ENCODE data around the gene BCAS3.

BCAS3 gene

DNA sequence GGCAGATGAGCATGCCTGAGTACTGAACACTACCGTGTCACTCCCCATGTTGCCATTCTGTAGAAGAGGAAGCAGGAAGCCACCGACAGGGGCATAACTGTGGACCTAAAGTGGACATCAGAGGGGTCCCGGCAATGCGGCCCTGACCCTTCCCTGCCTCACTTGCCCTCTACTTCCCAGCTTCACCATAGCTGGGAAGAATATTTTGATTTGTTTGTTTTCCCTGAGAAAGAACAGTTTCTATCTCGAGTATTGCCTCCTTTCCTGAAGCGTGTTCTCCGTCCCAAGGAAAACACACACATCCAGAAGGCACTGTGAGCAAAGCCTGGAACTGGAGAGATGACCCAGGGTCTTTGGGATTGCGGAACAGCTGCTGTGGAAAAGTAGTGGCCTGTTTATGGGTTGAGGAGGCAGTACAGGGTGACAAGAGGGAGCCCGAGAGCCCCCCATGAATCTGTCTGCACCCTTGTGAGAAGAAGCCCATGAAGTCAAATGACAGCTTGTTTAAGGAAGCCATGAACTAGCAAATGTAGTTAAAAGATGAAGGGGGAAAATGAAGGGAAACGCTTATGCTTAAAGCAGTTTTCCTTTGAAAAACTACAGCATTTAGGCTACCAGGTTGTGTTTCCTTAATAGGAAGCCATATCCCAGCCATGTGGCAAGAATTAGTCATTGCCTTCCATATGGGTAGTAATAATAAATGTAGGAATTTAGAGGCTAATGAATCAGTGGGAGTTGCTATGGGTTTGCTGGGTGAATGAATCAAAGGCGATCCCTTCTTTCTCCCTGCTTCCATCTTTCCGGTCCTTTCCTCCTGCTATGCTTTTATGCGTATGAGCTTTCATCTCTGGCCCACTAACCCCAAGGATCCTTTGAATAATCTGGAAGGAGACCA is 632.0 kb downstream of the BCAS3 start:
- no peak for DNase-seq

DNA sequence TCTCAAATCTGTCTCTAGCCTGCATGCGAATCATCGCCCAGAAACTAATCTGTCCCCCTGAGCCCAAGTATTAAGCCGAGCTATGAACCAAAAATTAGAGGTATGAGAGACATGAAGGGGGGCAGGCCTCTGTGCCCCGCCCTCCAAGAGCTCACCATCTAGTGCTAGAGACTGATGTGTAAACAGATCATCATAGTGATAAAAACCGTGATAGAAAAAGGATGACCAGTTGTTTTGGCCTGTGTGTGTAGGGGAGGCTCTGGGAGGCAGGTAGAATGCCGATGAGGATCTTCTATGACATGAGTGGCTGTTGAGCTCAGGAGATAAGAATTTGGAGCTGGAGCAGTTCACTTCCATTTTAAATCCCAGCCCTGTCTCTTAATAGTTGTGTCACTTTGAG is 632.9 kb downstream of the BCAS3 start:
- DNase-seq: no peak

DNA sequence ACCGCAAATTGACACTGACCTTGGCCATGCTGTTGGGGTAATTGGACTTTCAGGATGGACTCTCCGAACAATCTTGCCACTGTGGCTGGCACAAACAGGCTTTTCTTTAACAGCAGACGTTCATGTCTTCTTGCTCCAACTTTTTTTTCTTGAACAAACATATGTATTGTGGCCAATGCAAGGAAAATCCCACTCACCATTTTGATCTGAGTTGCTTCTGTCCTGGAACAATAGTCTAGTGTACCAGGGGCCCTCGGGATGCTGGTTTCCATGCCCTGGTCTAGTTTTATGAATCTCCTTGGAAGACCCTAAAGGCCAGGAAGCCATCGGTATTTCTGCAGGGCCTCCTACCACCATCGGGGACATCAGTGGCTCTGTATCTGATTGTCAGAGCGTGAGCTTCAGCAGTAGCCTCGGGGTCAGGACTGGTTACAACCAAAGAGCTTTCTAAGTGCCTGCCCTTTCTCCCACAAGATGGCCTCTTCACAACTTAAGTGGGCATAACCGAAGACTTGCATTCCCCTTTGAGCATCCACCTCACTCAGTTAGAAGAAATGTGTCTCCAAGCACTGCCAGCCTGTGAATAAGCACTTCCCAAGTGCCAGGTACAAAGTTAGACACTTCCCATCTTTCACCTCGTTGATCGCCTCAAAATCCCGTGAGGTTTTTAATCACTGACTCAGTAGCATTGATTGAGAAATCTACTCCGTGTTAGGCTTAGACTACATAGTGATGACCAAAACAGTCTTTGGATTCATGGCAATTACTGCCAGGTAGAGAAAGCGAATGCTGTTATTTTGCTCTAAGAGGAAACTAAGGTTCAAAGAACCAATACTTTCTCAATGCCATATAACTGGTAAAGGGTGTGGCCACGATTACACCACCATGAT is 635.0 kb downstream of the BCAS3 start:
- no peak for DNase-seq

DNA sequence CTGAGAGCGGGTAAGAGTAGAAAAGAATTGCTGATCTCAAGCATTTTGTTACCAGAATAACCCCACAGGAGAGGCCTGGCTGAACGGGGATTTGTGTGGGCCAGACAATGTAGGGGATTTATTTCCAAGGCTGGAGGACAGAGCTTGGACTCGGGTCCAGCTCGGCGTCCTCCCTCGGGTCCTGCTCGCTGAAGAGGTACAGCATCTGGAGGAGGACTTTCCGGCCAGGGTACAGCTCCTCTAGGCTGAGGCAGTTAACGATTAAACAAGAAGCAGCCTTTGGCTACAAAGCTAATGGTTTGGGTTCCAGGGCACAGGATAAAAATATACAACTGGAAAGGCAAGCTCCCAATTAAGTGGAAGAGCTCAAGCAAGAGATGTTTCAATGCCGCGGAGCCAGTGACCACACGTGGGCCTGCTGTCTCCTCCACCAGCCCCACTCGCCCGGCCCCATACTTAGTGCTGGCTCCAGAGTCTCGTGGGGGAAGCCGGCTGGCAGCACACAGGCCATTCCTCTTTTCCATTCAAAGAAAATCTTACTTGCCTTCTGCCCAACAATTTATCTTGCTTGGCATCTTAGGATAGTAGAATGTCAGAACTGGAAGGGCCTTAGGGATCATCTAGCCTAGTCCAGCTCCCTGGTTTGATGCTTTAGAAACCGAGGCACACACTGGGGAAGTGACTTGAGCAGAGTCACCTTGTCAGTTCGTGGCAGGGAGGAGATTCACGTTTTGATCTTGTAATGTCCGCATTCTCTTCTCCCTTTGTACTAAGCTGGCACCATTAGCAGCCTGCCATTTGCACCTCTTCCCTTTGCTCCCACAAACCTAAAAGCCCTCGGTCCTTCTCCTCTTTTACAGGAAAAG is 636.0 kb downstream of the BCAS3 start:
- no peak for DNase-seq

DNA sequence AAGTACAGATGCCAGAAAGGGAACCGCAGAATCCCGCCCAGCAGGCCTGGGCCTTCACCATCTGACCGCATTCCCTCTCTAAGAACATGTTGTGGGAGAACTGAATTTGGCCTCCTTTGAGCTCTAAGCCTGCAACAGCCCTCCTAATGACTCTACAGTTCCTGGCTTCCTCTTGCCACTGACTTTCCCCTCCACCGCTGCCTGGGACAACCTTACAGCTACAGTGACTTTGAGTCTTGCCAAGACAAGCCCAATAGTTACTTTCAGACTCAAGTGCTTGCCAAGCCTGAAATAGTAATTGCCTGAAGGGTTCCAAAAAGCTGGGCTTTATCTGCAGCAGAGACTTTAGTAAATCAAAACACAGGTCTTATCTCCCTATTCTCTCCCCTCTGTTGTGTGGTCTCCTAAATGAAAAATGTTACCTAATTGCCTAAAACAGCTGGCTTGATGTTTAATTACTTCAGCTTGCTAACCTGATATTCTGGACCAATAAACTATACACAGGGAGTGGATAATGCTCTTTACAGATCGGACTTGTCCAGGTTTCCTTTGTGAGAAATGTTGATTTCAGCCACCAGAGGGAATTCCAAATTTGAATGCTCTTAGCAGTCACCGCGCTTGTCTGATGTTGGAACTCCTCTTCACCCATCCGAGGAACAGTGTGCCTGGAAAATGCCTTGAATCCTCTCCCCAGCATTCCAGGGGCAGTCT is 636.9 kb downstream of the BCAS3 start:
- DNase-seq: no peak

DNA sequence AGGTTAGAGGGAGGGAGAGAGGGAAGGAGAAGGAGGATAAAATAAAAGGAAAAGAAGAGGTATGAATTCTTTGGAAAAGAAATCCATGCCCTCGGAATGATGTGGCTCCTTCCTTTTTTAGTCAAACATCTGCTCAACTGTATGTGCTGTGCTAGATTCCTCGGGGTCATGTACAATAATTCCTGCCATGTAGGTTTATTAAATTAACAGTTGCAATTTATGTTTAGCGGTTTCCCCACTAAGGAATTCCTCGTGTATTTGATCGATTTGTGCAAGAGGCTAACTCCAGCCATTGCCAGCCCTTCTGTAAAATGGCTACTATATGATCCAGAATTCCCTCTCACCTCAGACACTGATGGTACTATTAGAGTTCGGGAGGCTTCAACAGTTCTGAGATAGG is 639.0 kb downstream of the BCAS3 start:
- DNase-seq: no peak

DNA sequence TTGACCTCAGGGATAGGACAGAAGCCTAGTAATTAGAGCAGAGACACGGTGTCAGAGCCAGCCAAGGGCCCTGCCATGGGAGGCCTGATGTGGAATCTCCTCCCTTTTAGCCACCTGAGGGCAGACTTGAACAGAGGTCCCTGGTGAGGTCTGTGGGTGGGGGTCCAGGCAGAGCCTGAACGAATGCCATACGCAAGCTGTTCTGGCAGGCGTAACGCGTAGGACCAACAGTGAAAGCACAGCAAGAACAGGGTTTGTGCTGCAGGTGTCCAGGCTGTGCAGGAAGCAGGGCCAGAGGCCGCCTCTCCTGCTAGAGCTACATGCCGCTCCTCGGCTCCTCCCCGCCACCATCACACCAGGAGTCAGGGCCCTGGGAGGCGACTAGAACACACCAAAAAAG is 640.1 kb downstream of the BCAS3 start:
- no peak for DNase-seq

DNA sequence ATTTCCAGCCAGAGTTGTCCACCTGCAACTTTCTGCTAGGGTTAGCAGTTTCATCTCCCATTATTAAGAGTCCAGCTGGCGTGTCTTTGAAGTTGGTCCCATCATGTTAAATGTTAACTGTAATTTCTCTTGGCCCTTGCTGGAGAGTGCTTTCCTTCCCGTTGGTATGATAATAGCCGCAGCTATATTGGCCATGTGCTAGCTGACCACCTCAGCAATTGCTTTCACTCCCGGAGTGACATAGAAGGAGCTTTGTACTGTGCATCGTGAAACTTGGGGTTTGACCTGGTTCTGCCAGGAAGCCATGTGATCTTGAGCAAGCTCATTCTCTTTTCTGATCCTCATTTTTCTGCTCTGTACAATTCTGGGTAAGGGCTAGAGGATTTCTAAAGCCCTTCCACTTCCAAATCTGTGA is 641.0 kb downstream of the BCAS3 start:
- DNase-seq: no peak

DNA sequence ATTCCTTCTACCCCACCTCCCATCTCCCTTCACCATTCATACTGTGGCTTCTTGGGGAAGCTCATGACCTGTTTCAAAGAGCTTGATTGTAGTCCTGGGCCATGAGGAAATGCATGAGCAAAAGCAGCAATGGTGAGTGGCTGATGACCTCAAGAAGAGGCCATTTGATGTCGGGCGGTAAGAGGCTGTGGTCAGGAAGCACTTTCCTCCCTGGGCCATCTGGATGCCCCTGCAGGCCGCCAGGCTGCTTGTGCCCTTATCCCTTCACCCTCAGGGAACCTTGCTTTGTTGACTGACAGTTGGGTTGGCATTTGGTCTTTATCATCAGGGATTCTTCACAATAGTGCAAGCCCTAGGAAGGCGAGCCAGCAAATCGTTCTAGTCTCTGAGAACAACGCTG is 643.7 kb downstream of the BCAS3 start:
- no peak for DNase-seq

DNA sequence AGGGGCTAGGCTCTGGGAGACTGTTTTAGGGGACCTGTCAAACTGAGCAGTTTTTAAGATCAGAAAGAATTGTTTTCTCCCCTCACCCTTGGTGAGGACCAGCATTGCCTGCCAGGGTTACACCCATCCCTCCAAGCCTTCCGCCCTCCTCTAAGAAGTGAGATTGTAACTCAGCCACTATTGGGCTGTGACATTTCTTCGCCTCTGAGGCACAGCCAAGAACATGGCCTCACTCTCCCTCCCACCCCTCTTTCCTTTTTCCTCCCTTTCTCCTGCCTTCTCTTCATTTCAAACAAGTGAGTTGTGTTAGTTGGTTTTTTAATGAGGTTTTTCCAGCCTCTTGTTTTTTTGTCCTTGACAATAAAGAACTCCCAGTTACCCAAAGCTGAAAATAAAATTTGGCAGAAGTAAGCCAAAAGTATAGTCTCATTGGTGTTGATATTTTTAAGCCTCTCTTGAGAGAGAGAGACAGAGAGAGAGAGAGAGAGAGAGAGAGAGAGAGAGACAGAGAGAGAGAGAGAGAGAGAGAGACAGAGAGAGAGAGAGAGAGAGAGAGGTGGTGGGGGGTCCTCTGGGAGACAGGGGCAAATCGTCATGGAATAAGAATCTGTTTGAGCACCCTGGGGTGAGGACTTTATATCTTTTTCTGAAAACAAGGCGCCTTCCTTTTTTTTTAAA is 644.8 kb downstream of the BCAS3 start:
- no peak for DNase-seq

DNA sequence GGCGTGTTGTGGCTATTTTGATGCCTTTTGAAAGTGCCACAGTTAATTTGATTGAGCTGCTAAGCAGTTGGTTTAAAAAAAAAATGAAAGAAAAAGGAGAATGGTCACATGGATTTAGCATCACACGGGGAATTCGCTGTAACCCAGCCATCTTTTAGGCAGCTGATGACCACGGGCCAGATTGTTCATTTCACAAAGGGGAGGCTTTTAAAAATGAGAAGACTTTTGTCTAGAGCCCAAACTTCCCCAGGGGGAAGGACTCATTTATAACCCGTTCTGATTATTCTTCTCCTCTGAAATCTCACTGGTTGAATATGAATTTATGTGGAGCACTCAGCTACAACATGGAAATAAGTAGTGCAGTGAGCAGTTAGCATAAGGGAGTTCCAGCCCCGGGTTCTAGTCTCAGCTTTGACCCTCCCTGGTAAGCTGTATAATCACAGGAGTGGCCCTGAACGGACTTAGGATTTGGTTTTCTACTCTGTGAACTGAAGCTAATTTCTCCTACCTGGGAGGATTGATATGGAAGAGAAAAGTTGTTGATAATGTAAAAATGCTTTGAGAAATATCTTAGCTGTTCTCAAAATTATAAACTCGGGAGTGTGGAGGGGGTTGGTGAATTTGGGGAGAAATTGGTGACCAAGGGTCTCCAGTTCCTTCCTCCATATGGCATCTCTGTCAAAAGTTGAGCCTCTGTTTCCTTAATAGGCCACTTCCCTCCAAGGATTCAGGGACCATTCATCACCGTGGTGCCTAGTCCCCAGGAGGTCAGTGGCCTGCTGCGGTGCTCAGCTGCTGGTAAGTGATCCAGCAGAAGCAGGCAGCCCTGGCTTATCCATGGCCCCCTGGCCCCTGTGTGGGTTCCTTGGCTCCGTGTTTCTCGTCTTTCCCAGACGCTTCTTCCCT is 645.6 kb downstream of the BCAS3 start:
- DNase-seq: no peak

DNA sequence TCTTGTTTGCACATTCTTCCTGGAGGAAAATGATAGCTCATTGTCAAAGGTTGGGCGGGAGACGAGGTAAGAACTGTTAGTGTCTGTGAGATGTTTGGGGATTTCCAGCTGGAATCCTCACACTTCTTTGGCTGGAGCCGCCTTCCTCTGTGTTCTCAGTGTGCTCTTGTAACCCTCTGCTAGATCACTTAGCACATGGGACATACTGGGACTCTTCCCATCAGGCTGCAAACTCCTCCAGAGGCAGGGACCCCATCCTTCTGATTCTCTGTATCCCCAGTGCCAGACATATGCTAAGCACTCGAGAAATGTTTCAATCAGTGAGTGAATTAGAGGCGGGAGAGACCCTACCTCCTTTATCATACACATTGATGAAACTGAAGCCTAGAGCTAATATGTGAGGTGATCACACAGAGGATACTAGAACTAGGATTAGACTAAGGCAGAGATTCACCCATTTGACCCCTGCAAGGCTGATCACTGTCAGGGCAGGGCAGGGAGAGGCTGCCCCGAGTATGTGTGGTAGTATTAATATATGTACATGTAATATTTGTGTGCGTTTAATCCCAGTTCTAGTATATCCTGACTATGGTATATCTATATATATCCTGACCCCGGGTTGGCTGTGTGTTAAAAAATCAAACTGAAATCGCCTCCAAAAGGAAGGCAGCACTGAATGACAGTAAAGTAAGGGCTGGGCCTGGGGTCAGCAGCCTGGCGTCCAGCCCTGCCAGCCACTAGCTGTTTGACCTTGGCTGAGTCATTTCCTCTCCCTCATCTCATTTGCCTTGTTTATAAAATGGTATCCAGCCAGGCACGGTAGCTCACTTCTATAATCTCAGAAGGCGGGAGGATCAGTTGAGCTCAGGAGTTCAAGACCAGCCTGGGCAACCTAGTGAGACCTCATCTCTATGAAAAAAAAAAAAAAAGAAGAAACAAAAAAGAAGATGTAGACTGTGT is 646.5 kb downstream of the BCAS3 start:
- DNase-seq: no peak

DNA sequence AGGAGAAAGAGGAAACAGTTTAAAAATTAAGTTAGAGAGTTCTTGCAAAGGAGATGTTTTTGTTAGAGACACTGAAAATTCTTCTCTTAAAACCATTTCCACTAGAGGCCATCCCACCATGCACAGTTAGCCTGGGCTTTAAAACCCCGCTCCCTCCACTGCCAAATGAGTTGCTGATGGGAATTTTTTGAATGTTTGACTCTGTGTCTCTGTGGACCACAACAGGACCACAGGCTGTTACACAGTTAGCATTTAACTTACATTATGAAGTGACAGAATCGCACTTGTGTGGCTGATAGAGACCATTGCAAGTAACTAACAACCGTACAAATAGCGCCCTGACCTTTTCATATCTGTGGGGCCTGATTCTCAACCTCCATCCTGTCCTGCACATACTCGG is 647.3 kb downstream of the BCAS3 start:
- no peak for DNase-seq

DNA sequence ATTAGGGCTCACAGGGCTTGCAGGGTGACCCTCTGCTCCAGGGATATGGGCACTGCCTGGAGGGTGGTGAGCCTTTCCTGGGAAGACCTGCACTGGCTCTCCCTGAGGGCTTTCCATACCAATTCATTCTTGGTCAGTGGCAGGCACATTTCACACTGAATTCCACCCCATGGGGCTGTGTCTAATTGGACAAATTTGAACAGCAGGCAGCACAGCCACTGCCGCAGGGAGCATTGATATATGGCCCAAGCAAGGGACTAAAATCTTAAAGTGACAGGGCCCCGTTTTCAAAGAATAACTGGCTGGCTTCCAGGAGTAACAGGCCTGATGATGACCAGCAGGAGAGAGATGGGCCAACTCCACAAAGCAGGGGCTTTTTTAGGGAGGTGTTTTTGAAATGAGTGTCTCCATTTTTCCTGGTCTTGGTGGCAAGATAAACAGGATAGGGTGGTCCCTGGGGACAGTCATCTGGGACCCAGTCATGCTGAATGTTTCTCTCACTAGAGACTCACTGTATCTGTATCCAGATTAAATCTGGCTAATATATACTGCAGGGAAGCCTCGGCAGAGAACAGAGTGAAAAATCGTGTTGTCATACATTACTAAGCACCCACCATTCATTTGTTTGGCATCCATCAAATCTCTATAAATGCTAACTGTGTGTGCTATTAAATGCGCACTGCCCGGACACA is 647.9 kb downstream of the BCAS3 start:
- DNase-seq: no peak

DNA sequence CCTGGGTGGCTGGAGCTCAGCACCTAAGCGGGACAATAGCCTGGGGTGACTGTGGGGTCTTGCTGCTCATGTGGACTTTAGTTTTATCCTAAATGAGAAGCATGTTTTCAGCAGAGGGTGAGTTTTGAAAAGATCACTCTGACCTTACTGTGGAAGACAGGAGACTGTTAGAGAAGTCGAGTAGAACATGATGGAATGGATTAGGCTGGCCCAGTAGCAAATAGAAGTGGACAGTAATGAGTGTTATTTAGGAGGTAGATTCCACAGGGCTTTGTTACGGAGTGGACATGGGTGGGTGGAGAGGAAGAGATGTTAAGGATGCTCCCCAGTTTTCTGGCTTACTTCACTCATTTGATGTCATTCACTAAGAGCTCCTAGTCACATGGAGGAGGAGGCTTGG is 648.7 kb downstream of the BCAS3 start:
- no peak for DNase-seq

DNA sequence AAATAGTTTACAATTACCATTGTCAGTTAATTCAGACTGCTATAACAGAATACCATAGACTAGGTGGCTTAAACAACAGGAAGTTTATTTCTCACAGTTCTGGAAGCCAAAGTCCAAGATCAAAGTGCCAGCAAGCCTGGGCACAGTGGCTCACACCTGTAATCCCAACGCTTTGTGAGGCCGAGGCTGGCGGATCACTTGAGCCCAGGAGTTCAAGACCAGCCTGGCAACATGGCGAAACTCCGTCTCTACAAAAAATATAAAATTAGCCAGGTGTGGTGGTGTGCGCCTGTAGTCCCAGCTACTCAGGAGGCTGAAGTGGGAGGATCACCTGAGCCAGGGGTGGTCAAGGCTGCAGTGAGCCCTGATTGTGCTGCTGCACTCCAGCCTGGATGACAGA is 650.7 kb downstream of the BCAS3 start:
- no peak for DNase-seq

DNA sequence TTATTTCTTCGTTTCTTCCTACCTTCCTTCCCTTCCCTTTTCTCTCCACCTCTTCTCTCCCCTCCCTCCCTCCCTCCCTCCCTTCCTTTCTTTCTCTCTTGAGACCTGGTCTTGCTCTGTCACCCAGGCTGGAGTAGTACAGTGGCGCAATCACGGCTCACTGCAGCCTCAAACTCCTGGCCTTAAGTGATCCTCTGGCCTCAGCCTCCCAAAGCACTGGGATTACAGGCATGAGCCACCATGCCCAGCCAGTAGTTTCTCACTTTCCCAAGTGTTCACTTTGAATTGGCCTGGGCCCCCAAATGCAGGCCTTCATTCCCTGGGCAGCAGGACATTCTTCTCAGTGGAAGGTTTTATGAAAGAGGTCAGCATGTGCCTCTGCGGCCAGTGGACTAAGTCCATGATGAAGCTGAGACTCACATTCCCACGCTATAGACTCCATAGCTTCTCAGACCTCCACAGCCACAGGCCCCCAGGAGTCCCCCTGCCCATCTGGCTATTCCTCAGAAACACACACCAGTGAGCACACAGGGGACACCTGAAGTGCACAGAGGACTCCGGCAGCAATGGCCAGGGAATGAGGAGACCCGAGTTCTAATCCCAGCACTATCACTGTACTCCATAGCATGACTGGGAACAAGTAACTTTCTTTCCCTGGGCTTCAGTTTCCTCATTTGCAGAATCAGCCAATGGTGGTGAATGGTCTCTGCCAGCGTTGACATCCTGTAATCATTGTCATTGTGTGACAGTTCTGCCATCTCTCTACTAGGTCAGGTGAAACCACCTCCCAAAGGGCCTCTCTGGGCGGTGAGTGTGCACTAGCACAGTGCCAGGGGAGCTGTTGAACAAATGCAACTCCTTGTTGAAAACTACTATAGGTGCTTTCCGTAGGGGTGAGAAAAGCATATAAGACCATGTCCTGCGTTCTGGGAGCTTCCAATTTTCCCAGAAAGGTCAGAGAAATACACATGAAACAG is 652.8 kb downstream of the BCAS3 start:
- no peak for DNase-seq

DNA sequence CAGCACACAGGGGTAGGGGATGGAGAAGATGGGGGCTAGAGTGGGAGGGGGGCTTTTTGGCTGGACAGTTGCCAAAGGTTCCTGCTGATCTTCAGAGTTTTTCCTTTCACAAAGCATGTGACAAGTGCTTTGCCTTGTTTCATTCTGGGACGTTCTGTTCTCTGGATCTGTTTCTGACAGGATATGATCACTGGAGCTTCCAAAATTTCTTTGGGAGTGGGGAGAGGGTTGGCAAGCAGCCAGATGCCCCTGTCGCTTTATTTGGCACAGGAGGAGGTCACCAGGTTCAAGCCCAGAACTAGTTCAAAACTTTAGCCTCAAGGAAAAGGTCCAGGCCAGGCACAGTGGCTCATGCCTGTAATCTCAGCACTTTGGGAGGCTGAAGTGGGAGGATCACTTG is 653.5 kb downstream of the BCAS3 start:
- DNase-seq: no peak

Measured in activated CD4-positive, alpha-beta T cell treated with anti-CD3 and anti-CD28 coated beads, Interleukin-2, amount 50 U/mL, for 16 hours (primary cell).